HCT116 (cell line): ENCODE data around the gene CD72. TPM values are rescaled to one million over a fixed set of nuclear protein-coding genes. Genes with fewer than 3 reads are reported as not detected.

Source experiments
- ATAC-seq: fragments of 200-7000 bp; cut with Tn5 transposase; 2 replicates; pipeline ENCODE4 v1.9.1; 2020; ENCODE audit warnings: mild to moderate bottlenecking, moderate library complexity
- BruUV-seq: library from RNA; stranded (reverse); fragments of 400-500 nt; replicated peaks from 2 replicates; lab custom pipeline; 2021; lab: Mats Ljungman, UMichigan
- CTCF ChIA-PET: fragments of 300-600 bp; sonication (Branson Sonifier 250); formaldehyde crosslinking; loops from one replicate; lab custom pipeline; 2021; ENCODE audit warnings: antibody characterized with exemption; lab: Charles Lee
- POLR2A ChIA-PET: fragments of 300-600, 350-600 bp; sonication (Branson Sonifier 250); formaldehyde crosslinking; loops from one replicate; lab custom pipeline; 2021; ENCODE audit warnings: antibody characterized with exemption; lab: Charles Lee
- RAD21 ChIA-PET, 2 experiments: fragments of 300-600 bp; sonication (Branson Sonifier 250); formaldehyde crosslinking; loops; one replicate each; lab custom pipeline; 2023; ENCODE audit warnings: low total read pairs in 2 of 2; ENCODE audit not compliant: uncharacterized antibody in 2 of 2, unreplicated experiment in 2 of 2, low non-redundant PET in 1 of 2; lab: Charles Lee
- DNase-seq: peaks from one replicate; pipeline ENCODE4 v3.0.0-alpha.2; 2010; ENCODE audit warnings: low read depth, low spot score
- H2AFZ ChIP-seq: fragments of 200-600 bp; shearing (Covaris generic), sonication (generic); 2 replicates; pipeline ENCODE4 v1.6.1; 2017; ENCODE audit warnings: low read depth, mixed run types, mixed read lengths, antibody characterized with exemption, low read length; ENCODE audit not compliant: poor library complexity, severe bottlenecking
- H3K27ac ChIP-seq: 2 replicates; pipeline ENCODE4 v1.5.1; 2012; ENCODE audit warnings: low read depth, low read length
- H3K27me3 ChIP-seq: fragments of 200-600 bp; sonication (generic); 2 replicates; pipeline ENCODE4 v1.6.1; 2016; ENCODE audit warnings: mixed run types, low read length, mixed read lengths; ENCODE audit not compliant: insufficient read depth
- H3K36me3 ChIP-seq, 2 experiments: fragments of 200-500 bp in 1 of 2; fragments of 200-600 bp in 1 of 2; sonication (Bioruptor generic) in 1 of 2; sonication (generic) in 1 of 2; 2 replicates each; pipeline versions ENCODE4 v1.5.1 to v1.6.1; 2014 to 2016; ENCODE audit warnings: low read length in 2 of 2, inconsistent platforms in 1 of 2, mixed read lengths in 1 of 2, mixed run types in 1 of 2; ENCODE audit not compliant: insufficient read depth in 2 of 2, control insufficient read depth in 1 of 2
- H3K4me1 ChIP-seq, 2 experiments: fragments of 200-600 bp in 1 of 2; sonication (generic) in 1 of 2; 2 replicates each; pipeline versions ENCODE4 v1.5.1 to v1.6.1; 2012 to 2017; ENCODE audit warnings: low read length in 2 of 2, inconsistent platforms in 1 of 2, mild to moderate bottlenecking in 1 of 2, mixed read lengths in 1 of 2, mixed run types in 1 of 2, moderate library complexity in 1 of 2; ENCODE audit not compliant: insufficient read depth in 2 of 2, control insufficient read depth in 1 of 2
- H3K4me2 ChIP-seq: fragments of 200-600 bp; sonication (generic); 2 replicates; pipeline ENCODE4 v1.6.1; 2017; ENCODE audit warnings: mixed run types, low read length, mixed read lengths
- H3K4me3 ChIP-seq, 2 experiments: fragments of 200-600 bp in 1 of 2; sonication (generic) in 1 of 2; replicated peaks in 1 of 2; 2 replicates each; pipeline ENCODE4 v1.5.1; 2011 to 2016; ENCODE audit warnings: low read length in 2 of 2, control low read depth in 1 of 2, low read depth in 1 of 2, mild to moderate bottlenecking in 1 of 2, mixed read lengths in 1 of 2, mixed run types in 1 of 2
- H3K79me2 ChIP-seq: fragments of 200-600 bp; sonication (generic); 2 replicates; pipeline ENCODE4 v1.6.1; 2017; ENCODE audit warnings: mild to moderate bottlenecking, mixed run types, low read length, moderate library complexity, mixed read lengths; ENCODE audit not compliant: insufficient read depth
- H3K9ac ChIP-seq: fragments of 200-600 bp; sonication (generic); 2 replicates; pipeline ENCODE4 v1.6.1; 2016; ENCODE audit warnings: low read length, mixed read lengths
- H3K9me2 ChIP-seq: fragments of 200-600 bp; sonication (generic), shearing (Covaris generic); 2 replicates; pipeline ENCODE4 v1.6.1; 2017; ENCODE audit warnings: mixed run types, mild to moderate bottlenecking, moderate library complexity; ENCODE audit not compliant: insufficient read depth
- H3K9me3 ChIP-seq, 2 experiments: fragments of 200-500 bp in 1 of 2; fragments of 200-600 bp in 1 of 2; sonication (Bioruptor generic) in 1 of 2; sonication (generic) in 1 of 2; 2 replicates each; pipeline ENCODE4 v1.6.1; 2014 to 2017; ENCODE audit warnings: low read length in 2 of 2, mixed read lengths in 2 of 2, inconsistent platforms in 1 of 2, low read depth in 1 of 2, mild to moderate bottlenecking in 1 of 2, mixed run types in 1 of 2, moderate library complexity in 1 of 2; ENCODE audit not compliant: control insufficient read depth in 1 of 2, insufficient read depth in 1 of 2
- H4K20me1 ChIP-seq: fragments of 200-600 bp; sonication (generic), shearing (Covaris generic); 2 replicates; pipeline ENCODE4 v1.6.1; 2017; ENCODE audit warnings: mixed run types, mild to moderate bottlenecking, moderate library complexity; ENCODE audit not compliant: insufficient read depth
- ATF3 ChIP-seq: IDR thresholded peaks from 2 replicates; pipeline ENCODE4 v1.6.1; 2012
- CEBPB ChIP-seq: IDR thresholded peaks from 2 replicates; pipeline ENCODE4 v1.6.1; 2012; ENCODE audit warnings: low read depth
- ELF1 ChIP-seq: IDR thresholded peaks from 2 replicates; pipeline ENCODE4 v1.6.1; 2012; ENCODE audit warnings: low read depth, borderline replicate concordance
- EZH2 ChIP-seq: fragments of 200-600 bp; sonication (generic); IDR thresholded peaks from 2 replicates; pipeline ENCODE4 v1.6.1; 2017; ENCODE audit warnings: antibody characterized with exemption, mixed run types
- EZH2phosphoT487 ChIP-seq: fragments of 200-600 bp; IDR thresholded peaks from 2 replicates; pipeline ENCODE4 v1.6.1; 2018; ENCODE audit warnings: antibody characterized with exemption, borderline replicate concordance
- FOSL1 ChIP-seq: IDR thresholded peaks from 2 replicates; pipeline ENCODE4 v1.6.1; 2012; ENCODE audit warnings: low read depth
- JUND ChIP-seq: IDR thresholded peaks from 2 replicates; pipeline ENCODE4 v1.6.1; 2012
- POLR2A ChIP-seq: IDR thresholded peaks from 2 replicates; pipeline ENCODE4 v1.7.0; 2011; ENCODE audit warnings: borderline replicate concordance; ENCODE audit not compliant: insufficient read depth, insufficient read length; ENCODE audit errors: extremely low read depth
- RAD21 ChIP-seq: IDR thresholded peaks from 2 replicates; pipeline ENCODE4 v1.6.1; 2012; ENCODE audit warnings: low read depth, mild to moderate bottlenecking
- REST ChIP-seq: IDR thresholded peaks from 2 replicates; pipeline ENCODE4 v1.6.1; 2012; ENCODE audit warnings: low read depth
- SIN3A ChIP-seq: IDR thresholded peaks from 2 replicates; pipeline ENCODE4 v1.6.1; 2012; ENCODE audit warnings: low read depth
- SP1 ChIP-seq: IDR thresholded peaks from 2 replicates; pipeline ENCODE4 v1.6.1; 2012; ENCODE audit warnings: low read depth
- TCF7L2 ChIP-seq: IDR thresholded peaks from 2 replicates; pipeline ENCODE4 v1.7.0; 2011; ENCODE audit warnings: borderline replicate concordance, inconsistent platforms; ENCODE audit not compliant: insufficient read depth, insufficient read length; ENCODE audit errors: extremely low read depth
- YY1 ChIP-seq: IDR thresholded peaks from 2 replicates; pipeline ENCODE4 v1.6.1; 2011; ENCODE audit warnings: low read length, low read depth, moderate library complexity, mild to moderate bottlenecking; ENCODE audit not compliant: insufficient replicate concordance; ENCODE audit errors: extremely low read depth
- ZBTB33 ChIP-seq: IDR thresholded peaks from 2 replicates; pipeline ENCODE4 v1.6.1; 2011; ENCODE audit warnings: mild to moderate bottlenecking, low read length, moderate library complexity; ENCODE audit not compliant: insufficient replicate concordance; ENCODE audit errors: extremely low read depth
- ZFX ChIP-seq: fragments of 450-650 bp; IDR thresholded peaks from 2 replicates; pipeline ENCODE4 v1.6.1; 2017
- intact Hi-C: fragments of 100-400 bp; cut with micrococcal nuclease; formaldehyde crosslinking; loops from 2 replicates; pipeline ENCODE4 v1.10.0; 2022
- total RNA-seq: library from RNA; stranded (reverse); gene quantifications from one replicate; pipeline ENCODE4 v1.2.1, GENCODE V29; 2021; ENCODE audit not compliant: unreplicated experiment

Gene CD72
- total RNA-seq, 1 experiment from 2014 or later = 1.6 TPM

- H4K20me1 ChIP-seq = no peaks in the 10 kb centered on the region
- CTCF ChIA-PET = no interaction called here
- POLR2A ChIA-PET = no interaction called here
- peaks cover 15 to 30% of the 10 kb centered on the region in 2 experiments; a peak in 3 of 4 replicates for H3K4me1 ChIP-seq
- H3K36me3 ChIP-seq = peaks cover 3 to 12% of the 10 kb centered on the region in 2 experiments; a peak in 3 of 4 replicates
- H3K27me3 ChIP-seq = no peaks in the 10 kb centered on the region
- H3K9me3 ChIP-seq = no peaks in the 10 kb centered on the region
- H3K4me3 ChIP-seq = peak overlapping the region; percentile 76 to 85
- no peak overlapping the region for H3K27ac ChIP-seq
- intact Hi-C loops = no loop called here
- RAD21 ChIA-PET = no interaction called here
- H3K4me2 ChIP-seq = peak overlapping the region; percentile 92
- no peak for ATAC-seq
- DNase-seq = no peak
- no peaks in the 10 kb centered on the region for H3K9me2 ChIP-seq
- no peak overlapping the region for H3K9ac ChIP-seq
- H2AFZ ChIP-seq = no peak overlapping the region
- H3K79me2 ChIP-seq = peaks cover 21% of the 10 kb centered on the region; the same call in 1 of the 2 replicates
- BruUV-seq = no TSS peak
- no peak for TF ChIP-seq FOSL1
- no peak for TF ChIP-seq YY1
- TF ChIP-seq CEBPB = no peak
- no peak for TF ChIP-seq ZFX
- no peak for TF ChIP-seq EZH2
- TF ChIP-seq REST = no peak
- TF ChIP-seq ATF3 = no peak
- no peak for TF ChIP-seq SIN3A
- TF ChIP-seq JUND = no peak
- no peak for TF ChIP-seq POLR2A
- no peak for TF ChIP-seq EZH2phosphoT487
- no peak for TF ChIP-seq TCF7L2
- TF ChIP-seq ELF1 = no peak
- TF ChIP-seq SP1 = no peak
- TF ChIP-seq RAD21 = no peak
- no peak for TF ChIP-seq ZBTB33
- TF ChIP-seq, all 23 proteins: peak for 0
These were observed 11.5 kb downstream of the CD72 start for GRCh38 chr9:35606726-35607125.
